Measurements from ENCODE around the gene C1orf122.

Gene C1orf122

DNA sequence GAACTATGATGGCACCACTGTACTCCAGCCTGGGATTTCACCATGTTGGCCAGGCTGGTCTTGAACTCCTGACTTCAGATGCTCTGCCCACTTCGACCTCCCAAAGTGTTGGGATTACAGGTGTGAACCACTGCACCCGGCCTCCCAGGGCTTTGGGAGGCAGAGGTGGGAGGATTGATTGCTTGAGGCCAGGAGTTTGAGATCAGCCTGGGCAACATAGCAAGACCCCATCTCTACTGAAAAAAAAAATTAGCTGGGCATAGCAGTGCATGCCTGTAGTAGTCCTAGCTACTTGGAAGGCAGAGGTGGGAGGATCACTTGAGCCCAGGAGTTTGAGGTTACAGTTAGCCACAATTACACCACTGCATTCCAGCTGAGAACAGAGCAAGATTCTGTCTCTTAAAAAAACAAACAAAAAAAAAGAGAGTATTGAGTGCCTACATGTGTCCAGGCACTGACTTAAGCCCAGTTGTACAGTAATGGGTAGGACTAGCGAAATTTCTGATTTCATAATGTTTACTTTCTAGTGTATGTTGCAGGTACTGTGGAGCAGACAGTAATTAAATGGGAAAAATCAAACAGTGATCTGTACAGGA lies 9.7 kb upstream of the C1orf122 start:
- DNase-seq (ENCODE audit: low read depth in 2 of 3, low spot score in 1 of 3) = no peak

DNA sequence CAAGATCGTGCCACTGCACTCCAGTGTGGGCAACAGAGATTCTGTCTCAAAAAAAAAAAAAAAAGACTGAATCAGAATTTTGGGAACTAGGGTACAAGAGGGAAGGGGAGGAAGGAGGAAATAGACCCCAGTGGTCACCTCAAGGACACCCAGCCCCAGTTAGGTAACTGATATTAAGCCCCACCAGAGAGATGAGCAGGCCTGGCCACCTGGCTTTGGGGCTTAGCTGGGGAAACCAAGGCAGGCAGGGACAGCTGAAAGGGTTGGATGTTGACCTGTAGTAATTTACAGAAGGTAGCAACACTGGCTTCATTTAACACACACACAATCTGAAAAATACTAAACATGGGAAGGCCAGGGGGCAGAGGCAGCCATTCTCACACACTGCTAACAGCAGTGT lies 5.2 kb upstream of the C1orf122 start:
- DNase-seq (ENCODE audit: low read depth in 2 of 3, low spot score in 1 of 3) = no peak

DNA sequence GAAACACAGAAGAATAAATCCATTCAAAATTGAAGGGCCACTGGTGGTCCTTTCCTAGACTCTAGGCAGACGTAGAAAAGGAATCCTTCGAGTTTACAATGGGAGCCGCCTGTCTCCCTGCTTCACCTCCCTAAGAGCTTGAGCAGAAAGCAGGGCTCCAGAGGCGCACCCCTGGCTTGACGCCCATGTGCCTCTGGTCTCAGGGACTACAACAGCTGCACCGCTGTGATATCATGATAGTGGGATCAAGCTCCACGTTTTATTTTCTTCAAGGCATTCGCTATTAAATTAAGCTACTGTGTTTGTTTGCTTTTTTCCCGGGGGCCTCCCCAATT lies 403 bp upstream of the C1orf122 start:
- no peak for DNase-seq (ENCODE audit: low read depth in 2 of 3, low spot score in 1 of 3)

DNA sequence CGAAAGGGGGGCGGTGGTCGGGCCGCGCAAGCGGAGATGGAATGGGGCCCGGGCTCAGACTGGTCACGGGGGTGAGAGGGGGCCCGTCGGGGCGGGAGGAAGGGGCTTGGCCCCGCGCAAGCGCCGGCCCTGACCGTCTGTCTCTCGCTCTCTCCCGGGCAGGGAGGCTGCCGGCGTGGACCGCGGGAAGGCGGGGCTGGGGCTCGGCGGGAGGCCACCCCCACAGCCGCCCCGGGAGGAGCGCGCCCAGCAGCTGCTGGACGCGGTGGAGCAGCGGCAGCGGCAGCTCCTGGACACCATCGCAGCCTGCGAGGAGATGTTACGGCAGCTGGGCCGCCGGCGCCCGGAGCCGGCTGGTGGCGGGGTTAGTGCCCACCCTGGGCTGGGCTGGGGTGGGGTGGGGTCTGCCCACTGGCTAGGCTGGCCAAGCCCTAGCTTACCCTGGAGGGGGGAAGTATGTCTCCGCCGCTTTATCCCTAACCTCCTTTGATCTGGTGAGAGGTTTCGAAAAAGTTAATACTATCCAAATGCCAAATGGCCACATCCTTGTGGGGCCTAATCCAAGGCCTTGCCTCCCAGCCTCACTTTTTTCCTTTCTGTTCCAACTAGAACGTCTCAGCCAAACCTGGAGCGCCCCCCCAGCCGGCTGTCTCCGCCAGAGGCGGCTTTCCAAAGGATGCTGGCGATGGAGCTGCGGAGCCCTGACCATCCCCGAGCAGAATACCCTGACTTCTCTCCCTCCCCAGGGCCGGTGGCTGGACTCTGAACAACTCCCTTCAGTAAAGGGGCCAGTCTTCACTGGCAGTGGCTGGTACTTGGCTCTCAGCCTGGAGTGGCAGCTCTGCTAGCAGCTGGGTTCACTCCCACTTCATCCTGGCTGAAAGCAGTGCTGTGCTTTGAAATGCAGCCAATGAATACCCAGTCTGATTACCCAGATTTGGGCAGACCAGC lies 1.1 kb downstream of the C1orf122 start:
- DNase-seq (ENCODE audit: low read depth in 2 of 3, low spot score in 1 of 3) = peak in 1 of 3 donors; percentile 47

DNA sequence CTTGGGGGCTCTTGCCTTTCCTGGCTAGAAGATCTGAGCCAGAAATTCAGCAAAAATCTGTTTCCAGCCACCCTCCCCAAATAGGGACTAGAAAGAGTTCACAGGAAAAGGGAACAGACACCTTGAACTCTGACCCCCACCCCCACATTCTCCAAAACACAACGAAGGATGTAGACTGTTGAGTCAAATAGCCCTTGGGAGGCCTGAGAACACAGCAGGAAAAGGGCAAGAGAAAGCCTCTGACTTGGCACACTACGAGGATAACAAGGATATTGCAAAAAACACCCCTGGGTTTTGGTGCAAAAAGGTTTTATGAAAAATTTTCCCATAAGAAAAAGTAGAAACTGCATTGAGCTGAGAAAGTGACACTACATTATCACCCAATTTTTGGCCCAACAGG lies 2.4 kb downstream of the C1orf122 start:
- DNase-seq (ENCODE audit: low read depth in 2 of 3, low spot score in 1 of 3) = no peak

DNA sequence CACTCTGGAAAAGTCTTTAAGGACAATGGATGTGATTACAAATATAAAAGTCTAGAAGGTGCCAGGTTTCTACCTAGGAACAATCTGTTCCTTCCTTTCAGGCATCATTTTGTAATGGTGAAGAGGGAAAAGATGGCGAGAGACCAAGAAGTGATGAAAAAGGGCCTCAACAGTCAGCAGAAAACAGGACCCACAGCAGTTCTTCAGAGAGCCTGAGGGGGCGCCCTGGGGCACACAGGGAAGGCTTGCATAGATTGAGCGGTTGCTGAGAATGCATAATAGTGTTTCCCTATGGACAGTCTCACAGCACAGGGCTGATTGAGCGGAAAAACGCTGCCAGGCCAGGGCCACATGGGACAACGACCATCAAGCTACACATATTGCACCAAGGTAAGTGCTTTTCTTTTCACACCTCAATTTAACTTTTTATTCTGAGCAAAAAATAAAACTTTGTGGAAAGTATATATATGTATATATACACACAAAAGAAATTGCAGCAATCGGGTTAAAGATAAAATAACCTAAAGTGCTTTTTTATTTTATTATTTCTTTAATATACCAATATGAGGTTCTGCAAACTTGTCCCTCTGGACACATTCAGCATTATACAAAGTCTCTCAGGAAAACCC lies 3.6 kb downstream of the C1orf122 start:
- DNase-seq (ENCODE audit: low read depth in 2 of 3, low spot score in 1 of 3) = peak in 2 of 3 donors; percentile 55 to 71

DNA sequence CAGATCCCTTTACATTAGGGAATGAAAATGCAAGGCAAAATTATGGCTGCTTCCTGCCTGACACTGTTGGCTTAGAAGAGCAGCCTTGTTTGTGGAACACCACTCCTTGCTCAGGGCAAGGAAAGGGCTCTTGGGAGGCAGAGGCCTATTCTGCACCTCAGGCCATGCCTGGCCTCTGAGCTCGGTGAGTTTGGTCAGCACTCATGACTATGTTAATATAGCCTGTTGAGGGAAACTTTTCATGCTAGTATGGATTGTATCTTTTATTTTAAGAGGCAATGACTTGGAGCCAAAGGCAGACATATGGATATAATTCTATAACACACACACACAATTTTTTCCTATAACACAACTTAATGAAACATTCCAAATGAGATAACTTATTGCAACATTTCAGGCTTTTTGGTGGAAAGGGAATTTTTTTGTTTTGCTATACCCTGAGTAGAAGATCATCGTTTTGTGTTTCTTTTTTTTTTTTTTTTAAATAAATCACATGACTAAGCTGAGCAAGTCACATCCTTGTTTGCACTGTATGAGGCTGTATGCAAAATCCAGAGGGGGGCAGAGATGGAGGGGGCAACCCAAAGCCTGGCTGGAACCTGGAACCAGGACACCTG lies 6.0 kb downstream of the C1orf122 start:
- DNase-seq (ENCODE audit: low read depth in 2 of 3, low spot score in 1 of 3) = no peak

DNA sequence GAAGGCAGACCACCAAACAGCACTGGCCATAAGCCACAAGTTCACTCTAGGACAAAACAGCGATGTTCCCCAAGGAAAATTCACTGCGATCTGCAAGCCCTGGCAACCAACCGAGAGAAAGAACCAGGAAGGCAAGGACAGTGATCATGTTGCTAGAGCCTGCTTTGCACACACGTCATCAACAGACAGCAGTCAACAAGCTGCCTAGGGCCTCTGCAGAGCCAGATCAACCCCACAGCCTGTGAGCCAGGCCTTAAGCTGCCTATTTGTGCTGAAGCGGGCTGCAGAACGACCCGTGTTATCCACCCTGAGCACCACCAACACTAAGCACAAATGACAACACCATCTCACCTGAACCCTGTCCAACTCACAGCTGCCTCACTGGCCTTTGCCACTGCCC lies 6.7 kb downstream of the C1orf122 start:
- no peak for DNase-seq (ENCODE audit: low read depth in 2 of 3, low spot score in 1 of 3)

DNA sequence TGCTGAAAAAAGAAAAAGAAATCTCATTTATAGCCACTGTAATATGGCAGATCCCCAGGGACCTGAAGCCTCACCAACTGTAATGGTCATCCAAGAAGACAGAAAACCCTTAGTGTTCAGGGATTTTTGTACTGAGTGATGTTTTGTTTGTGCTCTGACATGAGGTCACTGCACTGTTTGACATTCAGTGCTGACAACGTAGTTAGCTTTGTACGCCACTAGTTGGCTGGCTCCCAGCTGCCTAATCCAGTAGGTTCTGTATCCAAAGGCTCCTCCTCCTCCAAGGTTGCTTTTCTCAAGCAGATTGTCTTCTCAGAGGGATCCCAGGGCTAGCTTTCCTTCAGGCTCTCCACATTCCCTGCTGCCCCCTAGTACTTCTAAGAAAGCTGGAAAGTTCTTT lies 9.9 kb downstream of the C1orf122 start:
- DNase-seq (ENCODE audit: low read depth in 2 of 3, low spot score in 1 of 3) = no peak

DNA sequence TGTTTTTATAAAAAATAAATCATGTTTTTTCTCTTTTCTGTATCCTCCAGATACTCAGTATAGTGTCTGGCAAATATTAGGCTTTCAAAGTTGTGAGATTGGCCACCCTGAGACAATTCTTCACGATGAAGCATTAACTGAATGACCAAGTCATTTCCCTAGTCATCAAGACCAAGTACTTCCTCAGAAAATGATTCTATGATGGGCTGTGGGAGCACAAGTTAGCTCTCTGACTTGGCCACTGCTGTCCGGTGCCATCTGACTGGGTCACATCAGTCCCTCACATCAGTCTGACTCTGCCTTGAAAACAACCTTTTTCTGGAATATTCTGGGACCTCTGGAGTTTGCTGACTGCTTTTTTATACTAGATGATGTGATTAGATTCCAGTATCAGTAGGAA lies 13.9 kb downstream of the C1orf122 start:
- no peak for DNase-seq (ENCODE audit: low read depth in 2 of 3, low spot score in 1 of 3)

DNA sequence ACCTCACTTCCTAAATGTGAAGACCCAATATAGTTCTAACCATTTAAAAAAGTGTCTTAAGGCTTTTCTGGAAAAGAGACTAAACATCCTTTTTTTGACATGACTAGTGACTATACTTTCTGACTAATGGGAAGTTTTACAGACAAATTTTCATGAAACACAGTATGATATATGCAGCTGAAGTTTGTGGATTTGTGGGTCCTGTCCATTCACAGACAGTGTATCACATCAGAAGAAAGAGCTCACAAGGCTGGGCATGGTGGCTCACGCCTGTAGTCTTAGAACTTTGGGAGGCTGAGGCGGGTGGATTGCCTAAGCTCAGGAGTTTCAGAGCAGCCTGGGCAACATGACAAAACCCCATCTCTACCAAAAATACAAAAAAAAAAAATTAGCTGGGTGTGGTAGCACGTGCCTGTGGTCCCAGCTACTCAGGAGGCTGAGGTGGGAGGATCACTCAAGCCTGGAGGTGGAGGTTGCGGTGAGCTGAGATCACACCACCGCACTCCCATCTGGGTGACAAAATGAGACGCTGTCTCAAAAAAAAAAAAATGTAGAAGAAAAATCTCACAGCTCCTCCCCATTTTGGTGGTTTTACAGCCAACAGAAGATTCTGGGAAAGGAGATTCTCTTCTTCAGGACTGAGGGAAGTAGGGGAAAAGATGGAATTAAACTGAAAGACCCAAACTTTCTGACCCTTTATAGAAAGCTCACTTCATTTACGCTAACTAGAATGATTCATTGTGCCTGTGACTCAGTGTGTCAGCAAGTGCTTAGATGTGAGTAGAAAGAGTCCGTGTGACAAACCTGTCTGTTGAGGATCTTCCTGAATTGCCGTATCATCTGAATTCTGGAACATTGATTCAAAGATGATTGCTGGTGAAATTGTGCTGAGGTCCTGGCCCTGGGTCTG lies 15.6 kb downstream of the C1orf122 start:
- DNase-seq (ENCODE audit: low read depth in 2 of 3, low spot score in 1 of 3) = no peak

DNA sequence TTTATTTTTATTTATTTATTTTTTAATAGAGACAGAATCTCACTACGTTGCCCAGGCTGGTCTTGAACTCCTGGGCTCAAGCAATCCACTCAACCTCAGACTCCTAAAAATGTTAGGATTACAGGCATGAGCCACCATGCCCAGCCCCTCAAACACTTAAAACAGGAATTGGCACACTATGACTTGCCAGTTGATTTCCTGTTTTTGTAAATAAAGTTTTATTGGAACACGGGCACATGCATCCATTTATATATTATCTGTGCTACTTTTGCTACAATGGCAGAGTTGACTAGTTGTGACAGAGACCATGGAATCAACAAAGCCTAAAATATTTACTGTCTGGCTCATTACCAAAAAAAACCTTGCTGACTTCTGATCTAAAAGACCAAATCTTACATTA lies 16.4 kb downstream of the C1orf122 start:
- no peak for DNase-seq (ENCODE audit: low read depth in 2 of 3, low spot score in 1 of 3)

DNA sequence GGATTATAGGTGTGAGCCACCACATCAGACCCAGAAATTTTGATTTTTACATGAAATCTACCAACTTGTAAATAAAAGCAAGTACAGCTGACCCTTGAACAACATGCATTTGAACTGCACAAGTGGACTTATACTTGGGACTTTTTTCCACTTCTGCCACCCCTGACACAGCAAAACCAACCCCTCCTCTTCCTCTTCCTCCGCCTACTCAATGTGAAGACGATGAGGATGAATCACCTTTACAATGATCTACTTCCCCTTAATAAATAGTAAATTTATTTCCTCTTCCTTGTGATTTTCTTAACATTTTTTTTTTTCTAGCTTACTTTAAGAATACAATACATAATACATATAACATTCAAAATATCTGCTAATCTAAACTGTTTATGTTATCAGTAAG lies 17.9 kb downstream of the C1orf122 start:
- no peak for DNase-seq (ENCODE audit: low read depth in 2 of 3, low spot score in 1 of 3)

DNA sequence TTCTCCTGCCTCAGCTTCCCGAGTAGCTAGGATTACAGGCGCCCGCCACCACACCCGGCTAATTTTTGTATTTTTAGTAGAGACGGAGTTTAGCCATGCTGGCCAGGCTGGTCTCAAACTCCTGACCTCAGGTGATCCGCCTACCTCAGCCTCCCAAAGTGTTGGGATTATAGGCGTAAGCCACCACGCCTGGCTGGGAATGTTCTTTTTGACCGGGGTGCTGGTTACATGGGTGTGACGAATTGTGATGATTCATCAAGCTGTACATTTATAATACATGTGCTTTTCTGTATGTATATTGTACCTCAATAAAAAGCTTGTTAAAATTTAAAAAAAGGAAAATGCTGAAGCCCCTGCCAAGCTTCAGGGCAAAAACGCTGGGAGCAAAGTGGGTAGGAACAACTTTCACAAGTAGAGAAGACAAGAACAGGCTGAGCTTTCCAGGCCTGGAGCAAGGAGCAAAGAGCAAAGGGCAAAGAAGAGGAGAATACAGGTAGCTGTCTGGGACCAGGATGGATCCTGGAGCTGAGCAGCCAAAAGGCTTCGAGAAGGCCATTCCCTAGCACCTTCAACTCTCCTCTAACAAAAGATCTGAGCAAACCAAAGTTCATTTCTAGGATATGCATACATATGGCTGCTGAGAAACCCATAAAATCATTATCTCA lies 21.0 kb downstream of the C1orf122 start:
- DNase-seq (ENCODE audit: low read depth in 2 of 3, low spot score in 1 of 3) = no peak

DNA sequence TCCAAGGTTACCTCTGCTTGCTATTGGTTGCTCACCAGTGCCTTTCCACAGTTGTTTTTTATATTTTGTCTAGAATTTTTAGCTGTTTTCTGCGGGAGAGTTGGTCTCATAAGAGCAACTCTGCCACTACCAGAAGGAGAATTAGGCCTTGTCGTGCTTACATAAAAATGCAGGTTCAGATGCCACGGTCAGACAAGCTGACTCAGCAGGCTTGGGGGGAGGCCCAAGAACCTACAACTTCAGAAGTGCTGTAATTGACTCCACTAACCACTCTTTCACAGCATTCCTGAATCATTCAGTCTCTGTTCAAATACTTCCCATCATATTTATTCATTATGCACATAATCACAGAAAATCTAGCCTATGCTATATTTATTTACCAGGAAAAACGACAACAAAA lies 23.5 kb downstream of the C1orf122 start:
- no peak for DNase-seq (ENCODE audit: low read depth in 2 of 3, low spot score in 1 of 3)

DNA sequence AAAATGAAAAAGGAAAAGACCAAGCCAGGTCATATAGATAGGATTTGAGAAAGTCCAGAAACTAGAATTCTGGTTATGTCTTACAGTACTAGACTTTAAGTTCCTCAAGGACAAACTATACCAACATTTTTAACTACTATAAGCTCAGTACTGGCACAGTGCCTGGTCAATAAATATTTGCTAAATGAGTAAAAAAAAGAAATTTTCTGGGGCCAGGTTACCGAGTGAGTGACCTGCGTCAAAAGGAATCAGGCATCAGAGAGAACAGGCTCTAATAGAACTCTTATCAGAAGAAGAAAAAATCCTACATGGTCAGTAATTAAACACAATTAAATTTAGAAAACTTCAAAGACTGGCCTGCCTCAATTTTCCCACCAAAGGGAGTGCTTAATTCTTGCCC lies 24.2 kb downstream of the C1orf122 start:
- DNase-seq (ENCODE audit: low read depth in 2 of 3, low spot score in 1 of 3) = no peak

DNA sequence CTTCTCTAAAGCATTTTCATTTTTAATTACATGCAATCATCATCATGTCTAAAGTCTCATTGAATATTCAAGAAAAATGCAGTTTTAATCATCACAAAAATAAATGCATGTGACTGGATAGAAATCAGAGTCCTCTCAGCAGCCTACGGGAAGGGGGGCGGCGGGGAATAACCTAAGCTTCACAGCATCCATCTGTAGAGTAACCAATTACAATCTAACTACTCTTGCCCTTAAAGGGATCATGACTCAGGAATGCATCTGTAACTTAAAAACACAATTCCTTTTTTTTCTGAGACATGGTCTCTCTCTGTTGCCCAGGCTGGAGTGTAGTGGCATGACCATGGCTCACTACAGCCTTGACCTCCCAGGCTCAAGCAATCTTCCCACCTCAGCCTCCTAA lies 29.2 kb downstream of the C1orf122 start:
- DNase-seq (ENCODE audit: low read depth in 2 of 3, low spot score in 1 of 3) = no peak

DNA sequence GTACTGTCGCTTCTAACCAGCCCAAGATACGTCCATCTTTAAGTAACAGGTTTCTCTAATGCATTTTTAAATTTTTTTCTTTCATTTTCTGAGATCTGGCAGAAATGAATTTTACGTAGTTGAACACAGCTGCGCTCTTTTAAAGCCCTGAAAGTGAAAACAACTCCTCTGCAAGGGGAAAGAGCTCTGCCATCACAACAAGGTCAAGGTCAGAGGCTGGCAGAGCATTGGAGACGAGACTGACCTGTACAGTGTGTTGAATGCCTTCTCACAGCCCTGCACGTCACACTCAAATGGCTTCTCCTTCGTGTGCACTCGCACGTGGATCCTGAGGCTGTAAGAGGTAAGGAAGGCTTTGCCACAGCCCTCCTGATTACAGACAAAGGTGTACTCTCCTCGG lies 32.1 kb downstream of the C1orf122 start:
- no peak for DNase-seq (ENCODE audit: low read depth in 2 of 3, low spot score in 1 of 3)

DNA sequence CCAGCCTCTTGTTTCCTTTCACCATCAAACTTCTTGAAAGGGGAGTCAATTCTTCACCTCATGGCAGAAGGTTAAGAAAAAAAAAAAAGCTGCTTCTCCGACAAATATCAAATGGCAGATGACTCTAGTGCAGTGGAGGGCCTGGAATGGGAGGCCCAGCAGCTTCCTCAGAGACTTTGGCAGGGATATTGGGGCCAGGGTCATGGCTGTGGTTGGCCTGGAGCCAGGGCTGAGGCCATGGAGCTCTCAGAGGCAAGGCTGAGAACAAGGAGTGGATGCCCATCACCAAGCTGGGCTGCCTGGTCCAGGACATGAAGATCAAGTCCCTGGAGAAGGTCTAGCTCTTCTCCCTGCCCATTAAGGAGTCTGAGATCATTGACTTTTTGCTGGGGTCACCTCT lies 33.1 kb downstream of the C1orf122 start:
- no peak for DNase-seq (ENCODE audit: low read depth in 2 of 3, low spot score in 1 of 3)

DNA sequence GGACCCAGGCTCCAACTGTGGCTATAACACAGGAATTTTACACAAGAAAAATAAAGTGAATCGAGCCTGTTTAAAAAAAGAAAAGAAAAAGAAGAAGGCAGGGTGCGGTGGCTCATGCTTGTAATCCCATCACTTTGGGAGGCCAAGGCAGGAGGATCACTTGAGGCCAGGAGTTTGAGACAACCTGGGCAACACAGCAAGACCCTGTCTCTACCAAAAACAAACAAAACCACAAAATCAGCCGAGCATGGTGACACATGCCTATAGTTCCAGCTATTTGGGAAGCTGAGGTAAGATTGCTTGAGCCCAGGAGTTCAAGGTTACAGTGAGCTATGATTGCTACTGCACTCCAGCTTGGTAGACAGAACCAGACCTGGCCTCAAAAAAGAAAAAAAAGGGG lies 34.1 kb downstream of the C1orf122 start:
- no peak for DNase-seq (ENCODE audit: low read depth in 2 of 3, low spot score in 1 of 3)

All from stimulated activated CD4-positive, alpha-beta T cell treated with anti-CD3 and anti-CD28 coated beads, Interleukin-12 subunit alpha, Interleukin-12 subunit beta, amount 100 ng/mL, for 48 hours (primary cell).